Kasumi-1 (cell line): Measurements from ENCODE around the gene TREML2.
A peak's percentile ranks its signal among the peaks of the same experiment; 100 is the strongest.
"Not testable (repeated sequence)": the region's sequence is repeated elsewhere in the genome, so short reads cannot be mapped to it uniquely, and the experiment has no call there.

ENCODE experiments used
- DNase-seq, 2 experiments: peaks; one replicate each; lab custom pipeline; 2025; lab: John Stamatoyannopoulos, UW

TREML2 gene, protein sequence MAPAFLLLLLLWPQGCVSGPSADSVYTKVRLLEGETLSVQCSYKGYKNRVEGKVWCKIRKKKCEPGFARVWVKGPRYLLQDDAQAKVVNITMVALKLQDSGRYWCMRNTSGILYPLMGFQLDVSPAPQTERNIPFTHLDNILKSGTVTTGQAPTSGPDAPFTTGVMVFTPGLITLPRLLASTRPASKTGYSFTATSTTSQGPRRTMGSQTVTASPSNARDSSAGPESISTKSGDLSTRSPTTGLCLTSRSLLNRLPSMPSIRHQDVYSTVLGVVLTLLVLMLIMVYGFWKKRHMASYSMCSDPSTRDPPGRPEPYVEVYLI

DNA sequence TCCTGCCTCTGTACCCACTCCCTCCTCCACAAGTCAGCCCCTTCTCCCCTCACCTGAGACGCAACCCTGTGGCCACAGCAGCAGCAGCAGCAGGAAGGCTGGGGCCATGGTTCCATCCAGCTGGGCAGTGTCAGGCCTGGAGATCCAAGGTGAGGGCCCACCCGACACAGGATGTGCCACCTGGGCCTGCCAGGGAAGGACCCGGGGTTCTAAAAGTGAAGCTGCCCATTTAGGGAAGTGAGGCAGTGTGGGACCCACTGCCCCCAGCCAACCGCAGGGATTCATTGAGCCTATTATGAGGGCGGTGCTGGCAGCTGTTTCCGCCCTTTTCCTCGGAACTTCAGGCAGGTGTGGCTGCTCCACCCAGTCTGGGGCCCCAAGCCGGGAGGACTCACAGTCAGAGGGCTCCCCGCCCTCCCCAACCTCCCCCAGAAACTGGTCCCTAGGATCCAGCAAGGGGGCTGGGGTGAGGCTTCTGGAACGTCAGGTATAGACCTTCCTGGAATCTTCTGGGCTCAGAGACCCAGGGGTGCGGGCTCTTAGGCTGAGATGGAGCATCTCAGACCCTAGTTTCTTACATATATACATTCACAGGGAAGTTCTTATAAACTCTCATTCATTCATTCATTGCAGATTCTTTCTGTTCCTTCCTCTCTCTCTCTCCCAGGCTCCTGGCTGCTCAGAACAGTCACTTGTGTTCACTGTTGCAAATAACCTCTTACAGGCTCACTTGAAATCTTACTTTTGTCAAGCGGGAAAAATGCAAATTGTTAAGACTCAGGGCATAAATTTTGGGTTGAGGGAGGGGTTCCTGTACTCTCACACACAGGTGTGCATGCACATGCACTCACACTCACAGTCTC is at the start of gene TREML2:
Gene TREML2 (minus strand): TSS at position 249 of the 863 bp plus-strand sequence. CDS start 141 bp downstream, at position 108.
- DNase-seq: peak; percentile 57 to 70

DNA sequence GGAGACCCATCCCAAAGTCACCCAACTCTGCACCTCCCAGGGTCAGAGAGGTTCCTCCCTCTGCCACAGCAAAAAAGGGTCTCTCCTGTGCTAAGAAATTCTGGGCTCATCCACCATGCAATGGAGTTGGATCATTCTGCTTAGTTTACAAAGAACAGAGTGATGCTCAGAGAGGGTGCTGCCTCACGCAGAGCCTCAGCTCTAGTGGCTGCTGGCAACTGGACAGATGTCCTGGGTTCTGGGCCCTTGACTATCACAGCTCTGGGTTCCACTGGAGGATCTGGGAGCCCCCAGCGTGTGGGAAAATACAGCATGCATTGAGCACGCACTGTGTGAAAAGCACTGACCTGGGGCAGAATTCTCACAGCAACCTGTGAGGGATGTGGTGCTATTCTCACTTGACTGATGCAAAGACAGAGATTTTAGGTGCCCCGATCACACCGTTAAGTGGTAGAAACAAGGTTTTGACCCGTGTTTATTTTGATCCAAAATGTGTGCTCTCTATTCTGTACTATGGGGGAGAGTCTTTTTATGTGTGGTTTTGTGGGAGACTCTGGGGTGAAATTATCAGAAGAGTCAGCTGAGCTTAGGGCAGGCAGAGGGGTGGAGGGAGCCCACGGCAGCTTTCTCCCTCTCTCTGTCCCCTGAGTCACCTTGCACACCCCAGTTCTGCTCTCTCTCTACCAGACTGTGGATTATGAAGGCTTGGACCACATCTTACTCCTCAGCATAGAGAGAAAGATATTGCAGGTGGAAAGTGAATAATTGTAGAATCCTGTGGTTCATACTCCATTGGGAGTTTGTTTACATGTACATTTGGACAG is 47.1 kb upstream of the TREML2 start:
- DNase-seq: no peak

DNA sequence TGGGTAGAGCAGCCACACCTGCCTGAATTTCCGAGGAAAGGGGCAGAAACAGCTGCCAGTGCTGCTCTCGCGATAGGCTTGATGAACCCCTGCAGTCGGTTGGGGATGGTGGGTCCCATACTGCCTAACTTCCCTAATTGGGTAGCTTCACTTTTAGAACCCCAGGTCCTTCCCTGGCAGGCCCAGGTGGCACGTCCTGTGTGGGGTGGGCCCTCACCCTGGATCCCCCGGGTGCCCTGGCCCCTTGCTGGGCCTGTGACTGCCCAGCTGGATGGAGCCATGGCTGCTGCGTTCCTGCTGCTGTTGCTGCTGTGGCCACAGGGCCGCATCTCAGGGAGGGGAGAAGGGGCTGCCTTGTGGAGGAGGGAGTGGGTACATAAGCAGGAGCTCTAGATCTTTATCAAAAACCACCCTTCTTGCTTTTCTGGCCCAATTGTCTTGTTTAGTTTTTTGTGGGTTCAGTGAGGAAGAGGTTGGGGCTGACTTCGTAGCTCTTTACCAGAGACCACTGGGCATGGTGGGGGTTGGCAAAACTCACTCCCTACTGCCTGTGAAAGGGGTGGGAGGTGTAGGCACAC is 46.4 kb upstream of the TREML2 start:
- DNase-seq: no peak

DNA sequence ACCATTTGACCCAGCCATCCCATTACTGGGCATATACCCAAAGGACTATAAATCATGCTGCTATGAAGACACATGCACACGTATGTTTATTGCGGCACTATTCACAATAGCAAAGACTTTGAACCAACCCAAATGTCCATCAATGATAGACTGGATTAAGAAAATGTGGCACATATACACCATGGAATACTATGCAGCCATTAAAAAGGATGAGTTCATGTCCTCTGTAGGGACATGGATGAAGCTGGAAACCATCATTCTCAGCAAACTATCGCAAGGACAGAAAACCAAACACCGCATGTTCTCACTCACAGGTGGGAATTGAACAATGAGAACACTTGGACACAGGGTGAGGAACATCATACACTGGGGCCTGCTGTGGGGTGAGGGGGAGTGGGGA is 45.6 kb upstream of the TREML2 start:
- DNase-seq: not testable (repeated sequence)

DNA sequence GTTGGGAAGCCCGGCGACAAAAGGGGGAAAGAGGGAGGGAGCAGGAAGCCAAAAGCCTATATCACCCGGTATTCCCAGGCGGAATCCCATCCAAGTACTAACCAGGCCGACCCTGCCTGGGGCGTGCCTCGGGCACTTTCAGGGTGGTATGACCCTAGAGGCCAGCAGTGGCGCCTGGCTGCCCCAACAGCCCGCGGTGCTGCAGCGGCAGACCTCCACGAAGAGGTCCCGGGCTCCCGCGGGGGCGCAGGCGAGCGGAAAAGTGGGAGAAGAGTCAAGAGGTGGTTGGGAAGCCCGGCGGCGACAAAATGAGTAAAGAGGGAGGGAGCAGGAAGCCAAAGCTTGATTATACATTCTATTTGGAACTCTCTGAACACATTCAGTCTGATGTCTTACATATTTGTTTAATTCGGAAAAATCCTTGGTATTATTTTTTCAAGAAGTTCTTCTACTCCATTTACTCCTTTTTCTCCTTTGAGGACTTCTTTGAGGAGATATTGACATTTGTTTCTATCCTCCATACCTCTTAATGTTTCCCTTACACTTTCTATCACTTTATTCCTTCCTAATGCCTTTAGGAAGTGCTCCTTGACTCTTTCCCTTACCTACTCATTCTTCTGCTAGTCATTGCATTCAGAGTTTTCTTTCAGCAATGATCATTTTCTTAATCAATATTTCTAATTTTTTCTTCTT is 38.7 kb upstream of the TREML2 start:
- no peak for DNase-seq

DNA sequence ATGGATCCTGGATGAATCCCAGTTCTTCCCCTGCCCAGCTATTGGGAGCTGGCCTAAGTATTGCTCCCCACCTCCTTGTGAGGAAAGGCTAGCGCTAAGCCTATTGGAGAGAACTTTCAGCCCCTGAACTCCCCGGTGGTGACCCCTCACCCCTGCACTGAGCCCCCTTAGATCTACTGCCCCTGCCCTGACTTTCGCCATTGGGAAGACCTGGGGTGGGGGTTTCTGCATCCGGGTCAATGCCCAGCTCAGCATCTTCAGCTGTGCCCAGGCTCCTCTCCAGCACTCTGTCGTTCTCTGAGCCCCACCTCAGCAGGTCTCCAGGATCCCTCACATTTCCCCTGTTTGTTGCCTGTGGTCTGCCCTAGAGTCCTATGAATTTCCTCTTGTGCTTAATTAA is 36.2 kb upstream of the TREML2 start:
- DNase-seq: no peak

DNA sequence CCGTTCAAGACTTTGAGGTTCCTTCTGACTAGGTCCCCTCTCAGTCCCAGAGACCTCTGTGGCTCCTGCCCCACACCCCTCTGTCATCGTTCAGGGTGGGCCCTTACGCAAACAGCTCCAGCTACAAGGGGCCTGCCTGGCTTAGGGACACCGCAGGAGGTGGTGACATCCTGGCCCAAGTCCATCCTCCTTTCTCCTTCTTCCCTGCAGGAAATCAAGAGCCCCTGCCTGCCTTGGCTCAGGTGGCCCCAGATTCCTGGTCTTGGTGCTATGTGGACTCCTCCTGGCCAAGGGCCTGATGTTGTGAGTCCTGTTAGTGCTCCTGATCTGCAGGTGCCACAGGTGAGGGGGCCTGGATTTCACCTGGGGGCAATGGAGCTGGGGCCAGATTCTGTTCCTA is 35.3 kb upstream of the TREML2 start:
- DNase-seq: no peak

DNA sequence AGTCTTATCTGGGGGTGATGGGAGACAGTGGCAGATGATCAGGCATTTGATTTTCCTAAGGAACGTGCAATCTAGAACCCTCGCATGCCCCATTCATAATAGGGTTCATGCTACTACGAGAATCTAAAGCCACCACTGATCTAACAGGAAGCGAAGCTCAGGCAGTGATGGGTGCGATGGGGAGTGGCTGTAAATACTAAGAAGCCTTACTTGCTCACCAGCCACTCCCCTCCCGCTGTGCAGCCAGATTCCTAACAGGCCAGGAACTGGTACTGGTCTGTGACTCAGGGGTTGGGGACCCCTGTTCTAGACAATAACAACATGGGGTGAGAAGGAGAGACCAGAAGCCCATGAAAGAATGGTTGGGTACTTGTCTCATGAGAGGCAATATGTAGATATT is 31.7 kb upstream of the TREML2 start:
- no peak for DNase-seq

DNA sequence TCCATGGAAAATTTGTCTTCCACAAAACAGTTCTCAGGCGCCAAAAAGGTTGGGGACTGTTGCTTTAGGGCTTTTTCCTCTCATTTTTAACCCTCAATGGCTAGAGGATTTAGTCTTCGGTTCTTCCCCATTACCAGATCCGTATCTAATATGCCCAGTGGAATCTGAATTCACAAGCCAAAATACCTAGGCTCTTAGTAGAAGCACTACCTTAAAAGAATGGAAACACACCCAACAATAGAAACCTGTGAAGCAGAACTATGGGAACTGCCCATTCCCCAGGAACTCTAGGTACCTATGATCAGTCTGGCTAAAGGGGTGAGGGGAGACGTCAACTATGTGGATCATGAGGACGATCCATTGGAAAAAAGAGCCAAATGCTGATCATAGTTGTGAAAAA is 30.3 kb upstream of the TREML2 start:
- no peak for DNase-seq

DNA sequence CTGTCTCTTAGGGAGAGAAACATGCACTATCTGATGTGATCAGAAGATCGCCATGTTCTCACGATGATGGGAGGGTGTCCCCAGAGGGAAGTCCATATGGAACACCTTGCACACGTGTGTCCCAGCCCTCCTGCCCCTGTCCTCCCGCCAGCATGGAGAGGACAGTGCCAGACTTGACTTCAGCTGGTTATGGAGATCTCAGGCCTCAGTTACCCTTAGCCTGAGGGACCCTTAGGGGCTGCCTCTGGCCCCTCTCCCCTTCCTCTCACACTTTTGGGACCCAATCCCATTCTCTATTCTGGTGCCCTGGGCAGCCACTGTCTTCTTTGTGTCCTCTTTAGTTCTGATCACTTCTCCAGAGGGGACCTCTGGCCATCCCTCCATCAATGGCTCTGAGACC is 28.8 kb upstream of the TREML2 start:
- DNase-seq: no peak

DNA sequence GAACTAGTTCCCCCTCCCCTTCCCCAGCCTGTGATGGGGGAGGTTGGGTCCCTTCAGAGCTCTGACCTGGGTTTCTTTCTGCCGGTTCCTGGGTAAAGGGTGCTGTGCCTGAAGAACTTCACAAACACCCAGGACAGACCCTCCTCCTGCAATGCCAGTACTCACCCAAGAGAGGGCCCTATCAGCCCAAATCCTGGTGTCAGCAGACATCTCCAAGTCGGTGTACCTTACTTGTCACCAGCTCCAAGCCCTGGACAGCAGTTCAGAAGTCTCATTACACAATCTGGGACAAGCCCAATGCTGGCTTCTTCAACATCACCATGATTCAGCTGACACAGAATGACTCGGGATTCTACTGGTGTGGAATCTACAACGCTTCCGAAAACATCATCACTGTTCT is 27.7 kb upstream of the TREML2 start:
- peak; percentile 22 to 59 for DNase-seq

DNA sequence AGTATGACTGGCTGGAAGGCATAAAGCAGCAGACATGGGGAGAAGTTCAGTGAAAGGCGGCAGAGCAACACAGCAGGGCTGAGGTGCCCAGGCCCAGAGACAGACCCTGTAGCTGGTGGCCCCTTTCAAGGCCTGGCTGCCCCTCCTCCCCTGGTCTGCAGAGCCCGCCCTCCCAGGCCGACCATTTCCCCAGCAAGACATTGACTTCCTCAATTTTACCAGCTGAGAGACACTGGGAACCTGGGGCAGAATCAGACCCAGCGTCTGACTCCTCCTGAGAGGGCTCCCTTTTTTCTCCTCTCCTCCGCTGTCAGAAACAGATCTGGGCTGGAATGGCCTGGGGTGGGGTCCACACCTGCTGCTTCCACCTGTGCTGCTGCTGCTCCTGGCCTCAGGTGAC is 27.1 kb upstream of the TREML2 start, which contains the start of gene TREML4:
Gene TREML4 (plus strand): TSS at position 254 of the 400 bp plus-strand sequence. CDS start 79 bp downstream, at position 333.
- DNase-seq: no peak

DNA sequence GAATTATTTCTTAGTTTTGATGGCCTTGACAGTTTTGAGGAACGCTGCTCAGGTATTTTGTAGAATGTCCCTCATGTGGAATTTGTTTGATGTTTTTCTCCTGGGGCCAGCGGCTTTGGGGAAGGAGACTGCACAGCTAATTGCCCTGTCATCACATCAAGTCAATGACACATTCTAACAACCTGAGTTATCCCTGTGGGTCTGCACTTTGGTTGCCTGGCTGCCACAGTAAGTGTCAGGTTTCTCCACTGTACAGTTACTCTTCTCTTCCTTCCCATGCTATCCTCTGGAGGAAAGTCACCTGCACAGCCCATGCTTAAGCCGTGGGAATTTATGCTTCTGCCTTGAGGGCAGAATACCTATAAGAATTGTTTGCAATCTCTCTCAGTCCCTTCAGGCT is 25.8 kb upstream of the TREML2 start:
- DNase-seq: no peak

DNA sequence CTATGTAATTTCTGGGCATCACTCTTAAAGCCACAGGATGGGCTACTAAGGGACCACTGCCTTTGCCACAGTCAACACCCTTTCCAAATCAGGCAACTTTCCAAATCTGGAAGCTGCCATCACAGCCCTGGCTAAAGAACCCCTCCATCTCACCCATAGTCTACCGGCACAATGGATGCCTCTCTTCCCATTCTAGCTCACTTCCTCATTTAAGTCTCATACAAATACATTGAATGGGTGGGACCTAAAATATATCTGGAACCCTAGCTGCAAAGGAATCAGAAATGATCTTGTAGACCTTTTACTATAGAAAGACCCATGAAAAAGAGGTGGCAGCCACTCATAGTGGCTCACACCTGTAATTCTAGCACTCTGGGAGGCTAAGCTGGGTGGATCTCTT is 23.9 kb upstream of the TREML2 start:
- peak; percentile 6 to 38 for DNase-seq

DNA sequence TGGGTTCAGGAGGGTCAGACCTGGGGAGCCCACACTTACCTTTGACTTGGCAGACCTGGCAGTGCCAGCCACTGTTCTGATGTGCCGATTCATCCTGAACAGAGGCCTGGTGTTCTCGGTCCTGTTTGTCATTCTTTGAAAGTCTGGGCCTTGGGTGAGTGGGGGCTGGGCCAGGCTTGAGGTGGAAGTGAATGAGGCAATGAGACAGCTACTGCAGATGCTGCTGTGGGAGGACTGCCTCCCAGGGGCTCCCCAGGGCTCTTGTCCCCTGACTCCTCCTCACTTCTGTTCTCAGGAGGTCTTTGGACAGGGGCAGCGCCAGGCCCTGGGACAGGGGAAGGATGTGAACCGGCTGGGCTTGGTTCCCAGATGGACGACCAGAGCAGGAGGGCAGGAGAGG is 21.6 kb upstream of the TREML2 start:
- peak; percentile 60 to 62 for DNase-seq

DNA sequence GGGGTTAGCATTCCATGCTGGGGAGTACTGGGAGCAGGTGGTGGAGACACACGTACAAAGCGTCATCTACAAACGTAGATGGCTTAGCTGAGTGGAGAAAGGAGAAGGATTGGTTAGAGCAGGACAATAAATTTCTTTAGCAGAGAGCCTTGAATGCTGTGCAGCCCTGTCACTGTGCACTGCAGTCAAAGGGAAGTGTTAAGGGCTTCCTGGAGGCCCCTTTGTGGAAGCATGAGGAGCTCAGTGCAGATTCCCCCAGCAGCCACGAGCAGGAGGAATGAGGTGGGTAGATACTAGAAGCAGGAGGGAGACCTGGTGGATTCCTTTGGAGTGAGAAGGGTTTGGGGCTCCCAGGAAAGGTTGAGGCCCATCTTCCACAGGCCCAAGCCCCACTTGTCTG is 21.1 kb upstream of the TREML2 start:
- DNase-seq: peak; percentile 62

DNA sequence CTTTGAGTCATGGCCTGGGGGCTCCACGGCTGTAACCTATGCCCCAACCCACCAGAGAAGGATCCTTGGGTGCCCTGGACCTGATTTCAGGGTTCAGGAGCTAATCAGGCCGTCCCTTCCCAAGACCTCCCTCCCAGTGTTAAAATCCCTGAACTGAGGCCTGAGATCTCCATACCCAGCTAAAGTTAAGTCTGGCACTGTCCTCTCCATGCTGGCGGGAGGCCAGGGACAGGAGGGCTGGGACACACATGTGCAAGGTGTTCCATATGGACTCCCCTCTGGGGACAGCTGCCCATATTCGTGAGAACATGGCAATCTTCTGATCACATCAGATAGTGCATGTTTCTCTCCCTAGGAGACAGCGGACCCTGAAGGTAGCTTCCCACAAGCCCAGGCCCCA is 15.7 kb upstream of the TREML2 start:
- no peak for DNase-seq

DNA sequence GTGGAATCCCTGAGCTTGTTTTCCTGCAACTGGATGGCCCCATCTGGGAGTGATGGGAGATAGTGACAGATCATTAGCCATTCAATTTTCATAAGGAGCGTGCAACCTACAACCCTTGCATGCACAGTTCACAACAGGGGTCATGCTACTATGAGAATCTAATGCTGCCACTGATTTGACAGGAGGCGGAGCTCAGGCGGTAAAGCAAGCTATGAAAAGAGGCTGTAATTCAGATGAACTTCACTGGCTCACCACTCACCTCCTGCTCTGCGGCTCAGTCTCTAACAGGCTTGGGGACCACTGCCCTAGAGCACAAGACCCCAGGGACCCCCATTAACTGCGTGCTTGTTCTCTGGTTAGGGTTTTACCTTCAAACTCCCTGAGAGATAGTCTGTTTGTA is 14.8 kb upstream of the TREML2 start:
- no peak for DNase-seq

DNA sequence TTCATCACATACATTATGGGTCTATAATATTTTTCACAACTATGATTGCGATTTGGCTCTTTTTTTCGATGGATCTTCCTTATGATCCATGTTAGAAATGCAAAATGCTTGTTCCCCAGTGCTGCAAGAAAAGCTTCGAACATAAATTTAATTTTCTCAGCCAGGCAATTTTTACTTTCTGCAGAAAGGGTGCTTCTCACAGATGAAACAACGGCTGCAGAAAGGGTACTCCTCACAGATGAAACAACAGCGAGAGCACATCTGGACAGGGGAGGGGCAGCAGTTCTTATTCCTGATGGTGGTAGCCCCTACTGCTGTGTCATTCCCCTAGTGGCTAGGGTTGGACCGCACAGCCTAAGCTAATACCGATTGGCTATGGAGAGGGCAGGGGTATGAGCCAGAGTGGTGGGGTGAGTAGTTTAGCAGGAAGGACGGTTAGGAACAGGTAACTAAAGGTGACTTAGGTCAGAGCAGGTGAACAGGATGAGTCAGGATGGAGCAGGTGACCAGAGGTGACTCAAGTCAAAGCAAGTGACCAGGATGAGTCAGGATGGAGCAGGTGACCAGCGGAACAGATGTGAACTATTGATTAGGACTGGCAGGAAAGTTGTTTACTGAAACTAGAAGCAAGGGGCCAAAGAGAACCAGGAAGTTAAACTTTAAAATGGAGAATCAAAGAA is 13.8 kb upstream of the TREML2 start:
- no peak for DNase-seq

DNA sequence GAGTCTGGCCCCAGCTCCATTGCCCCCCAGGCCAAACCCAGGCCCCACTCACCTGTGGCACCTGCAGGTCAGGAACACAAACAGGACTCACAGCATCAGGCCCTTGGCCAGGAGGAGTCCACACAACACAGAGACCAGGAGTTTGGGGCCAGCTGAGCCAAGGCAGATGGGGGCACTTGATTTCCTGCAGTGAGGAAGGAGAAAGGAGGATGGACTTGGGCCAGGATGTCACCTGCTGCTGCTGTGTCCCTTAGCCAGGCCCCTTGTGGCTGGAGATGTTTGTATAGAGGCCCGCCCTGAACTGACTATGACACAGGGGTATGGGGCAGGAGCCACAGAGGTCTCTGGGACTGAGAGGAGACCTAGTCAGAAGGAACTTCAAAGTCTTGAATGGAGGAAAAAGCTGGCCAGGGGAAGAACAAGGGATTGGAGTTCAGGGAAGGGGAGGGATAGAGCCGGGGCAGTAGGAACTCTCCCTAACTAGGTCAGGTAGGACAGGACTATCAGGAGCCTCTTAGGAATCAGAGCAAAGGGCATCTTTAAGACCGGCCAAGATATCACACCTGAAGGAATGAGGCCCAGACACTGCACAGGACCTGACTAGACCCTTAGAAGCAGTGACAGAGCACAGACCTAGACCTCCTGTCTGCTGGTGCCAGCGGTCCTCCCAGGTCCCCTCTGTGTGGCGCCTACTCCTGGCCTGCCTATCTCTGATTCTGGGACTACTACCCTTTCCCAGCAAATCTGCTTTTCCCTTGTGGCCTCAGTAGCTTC is 8.8 kb upstream of the TREML2 start:
- no peak for DNase-seq
